HCT116 (cell line): Measurements from ENCODE around the gene CCDC88C. TPM values are rescaled to one million over a fixed set of nuclear protein-coding genes. Genes with fewer than 3 reads are reported as not detected.

ENCODE experiments used
- ATAC-seq: fragments of 200-7000 bp; cut with Tn5 transposase; 2 replicates; pipeline ENCODE4 v1.9.1; 2020; ENCODE audit warnings: mild to moderate bottlenecking, moderate library complexity
- BruUV-seq: library from RNA; stranded (reverse); fragments of 400-500 nt; replicated peaks from 2 replicates; lab custom pipeline; 2021; lab: Mats Ljungman, UMichigan
- CTCF ChIA-PET: fragments of 300-600 bp; sonication (Branson Sonifier 250); formaldehyde crosslinking; loops from one replicate; lab custom pipeline; 2021; ENCODE audit warnings: antibody characterized with exemption; lab: Charles Lee
- POLR2A ChIA-PET: fragments of 300-600, 350-600 bp; sonication (Branson Sonifier 250); formaldehyde crosslinking; loops from one replicate; lab custom pipeline; 2021; ENCODE audit warnings: antibody characterized with exemption; lab: Charles Lee
- RAD21 ChIA-PET, 2 experiments: fragments of 300-600 bp; sonication (Branson Sonifier 250); formaldehyde crosslinking; loops; one replicate each; lab custom pipeline; 2023; ENCODE audit warnings: low total read pairs in 2 of 2; ENCODE audit not compliant: uncharacterized antibody in 2 of 2, unreplicated experiment in 2 of 2, low non-redundant PET in 1 of 2; lab: Charles Lee
- DNase-seq: peaks from one replicate; pipeline ENCODE4 v3.0.0-alpha.2; 2010; ENCODE audit warnings: low read depth, low spot score
- H2AFZ ChIP-seq: fragments of 200-600 bp; shearing (Covaris generic), sonication (generic); 2 replicates; pipeline ENCODE4 v1.6.1; 2017; ENCODE audit warnings: low read depth, mixed run types, mixed read lengths, antibody characterized with exemption, low read length; ENCODE audit not compliant: poor library complexity, severe bottlenecking
- H3K27ac ChIP-seq: 2 replicates; pipeline ENCODE4 v1.5.1; 2012; ENCODE audit warnings: low read depth, low read length
- H3K27me3 ChIP-seq: fragments of 200-600 bp; sonication (generic); 2 replicates; pipeline ENCODE4 v1.6.1; 2016; ENCODE audit warnings: mixed run types, low read length, mixed read lengths; ENCODE audit not compliant: insufficient read depth
- H3K36me3 ChIP-seq, 2 experiments: fragments of 200-500 bp in 1 of 2; fragments of 200-600 bp in 1 of 2; sonication (Bioruptor generic) in 1 of 2; sonication (generic) in 1 of 2; 2 replicates each; pipeline versions ENCODE4 v1.5.1 to v1.6.1; 2014 to 2016; ENCODE audit warnings: low read length in 2 of 2, inconsistent platforms in 1 of 2, mixed read lengths in 1 of 2, mixed run types in 1 of 2; ENCODE audit not compliant: insufficient read depth in 2 of 2, control insufficient read depth in 1 of 2
- H3K4me1 ChIP-seq, 2 experiments: fragments of 200-600 bp in 1 of 2; sonication (generic) in 1 of 2; 2 replicates each; pipeline versions ENCODE4 v1.5.1 to v1.6.1; 2012 to 2017; ENCODE audit warnings: low read length in 2 of 2, inconsistent platforms in 1 of 2, mild to moderate bottlenecking in 1 of 2, mixed read lengths in 1 of 2, mixed run types in 1 of 2, moderate library complexity in 1 of 2; ENCODE audit not compliant: insufficient read depth in 2 of 2, control insufficient read depth in 1 of 2
- H3K4me2 ChIP-seq: fragments of 200-600 bp; sonication (generic); 2 replicates; pipeline ENCODE4 v1.6.1; 2017; ENCODE audit warnings: mixed run types, low read length, mixed read lengths
- H3K4me3 ChIP-seq, 2 experiments: fragments of 200-600 bp in 1 of 2; sonication (generic) in 1 of 2; replicated peaks in 1 of 2; 2 replicates each; pipeline ENCODE4 v1.5.1; 2011 to 2016; ENCODE audit warnings: low read length in 2 of 2, control low read depth in 1 of 2, low read depth in 1 of 2, mild to moderate bottlenecking in 1 of 2, mixed read lengths in 1 of 2, mixed run types in 1 of 2
- H3K79me2 ChIP-seq: fragments of 200-600 bp; sonication (generic); 2 replicates; pipeline ENCODE4 v1.6.1; 2017; ENCODE audit warnings: mild to moderate bottlenecking, mixed run types, low read length, moderate library complexity, mixed read lengths; ENCODE audit not compliant: insufficient read depth
- H3K9ac ChIP-seq: fragments of 200-600 bp; sonication (generic); 2 replicates; pipeline ENCODE4 v1.6.1; 2016; ENCODE audit warnings: low read length, mixed read lengths
- H3K9me2 ChIP-seq: fragments of 200-600 bp; sonication (generic), shearing (Covaris generic); 2 replicates; pipeline ENCODE4 v1.6.1; 2017; ENCODE audit warnings: mixed run types, mild to moderate bottlenecking, moderate library complexity; ENCODE audit not compliant: insufficient read depth
- H3K9me3 ChIP-seq, 2 experiments: fragments of 200-500 bp in 1 of 2; fragments of 200-600 bp in 1 of 2; sonication (Bioruptor generic) in 1 of 2; sonication (generic) in 1 of 2; 2 replicates each; pipeline ENCODE4 v1.6.1; 2014 to 2017; ENCODE audit warnings: low read length in 2 of 2, mixed read lengths in 2 of 2, inconsistent platforms in 1 of 2, low read depth in 1 of 2, mild to moderate bottlenecking in 1 of 2, mixed run types in 1 of 2, moderate library complexity in 1 of 2; ENCODE audit not compliant: control insufficient read depth in 1 of 2, insufficient read depth in 1 of 2
- H4K20me1 ChIP-seq: fragments of 200-600 bp; sonication (generic), shearing (Covaris generic); 2 replicates; pipeline ENCODE4 v1.6.1; 2017; ENCODE audit warnings: mixed run types, mild to moderate bottlenecking, moderate library complexity; ENCODE audit not compliant: insufficient read depth
- CBX3 ChIP-seq: IDR thresholded peaks from 2 replicates; pipeline ENCODE4 v1.6.1; 2012; ENCODE audit warnings: low read depth
- CEBPB ChIP-seq: IDR thresholded peaks from 2 replicates; pipeline ENCODE4 v1.6.1; 2012; ENCODE audit warnings: low read depth
- EZH2phosphoT487 ChIP-seq: fragments of 200-600 bp; IDR thresholded peaks from 2 replicates; pipeline ENCODE4 v1.6.1; 2018; ENCODE audit warnings: antibody characterized with exemption, borderline replicate concordance
- FOSL1 ChIP-seq: IDR thresholded peaks from 2 replicates; pipeline ENCODE4 v1.6.1; 2012; ENCODE audit warnings: low read depth
- POLR2A ChIP-seq: IDR thresholded peaks from 2 replicates; pipeline ENCODE4 v1.7.0; 2011; ENCODE audit warnings: borderline replicate concordance; ENCODE audit not compliant: insufficient read depth, insufficient read length; ENCODE audit errors: extremely low read depth
- RAD21 ChIP-seq: IDR thresholded peaks from 2 replicates; pipeline ENCODE4 v1.6.1; 2012; ENCODE audit warnings: low read depth, mild to moderate bottlenecking
- SIN3A ChIP-seq: IDR thresholded peaks from 2 replicates; pipeline ENCODE4 v1.6.1; 2012; ENCODE audit warnings: low read depth
- SP1 ChIP-seq: IDR thresholded peaks from 2 replicates; pipeline ENCODE4 v1.6.1; 2012; ENCODE audit warnings: low read depth
- SRF ChIP-seq: IDR thresholded peaks from 2 replicates; pipeline ENCODE4 v1.6.1; 2012; ENCODE audit warnings: low read depth
- TCF7L2 ChIP-seq: IDR thresholded peaks from 2 replicates; pipeline ENCODE4 v1.7.0; 2011; ENCODE audit warnings: borderline replicate concordance, inconsistent platforms; ENCODE audit not compliant: insufficient read depth, insufficient read length; ENCODE audit errors: extremely low read depth
- YY1 ChIP-seq: IDR thresholded peaks from 2 replicates; pipeline ENCODE4 v1.6.1; 2011; ENCODE audit warnings: low read length, low read depth, moderate library complexity, mild to moderate bottlenecking; ENCODE audit not compliant: insufficient replicate concordance; ENCODE audit errors: extremely low read depth
- ZFX ChIP-seq: fragments of 450-650 bp; IDR thresholded peaks from 2 replicates; pipeline ENCODE4 v1.6.1; 2017
- intact Hi-C: fragments of 100-400 bp; cut with micrococcal nuclease; formaldehyde crosslinking; loops from 2 replicates; pipeline ENCODE4 v1.10.0; 2022
- total RNA-seq: library from RNA; stranded (reverse); gene quantifications from one replicate; pipeline ENCODE4 v1.2.1, GENCODE V29; 2021; ENCODE audit not compliant: unreplicated experiment
- TF ChIP-seq, protein P1 (sequence below): IDR thresholded peaks from 2 replicates; pipeline ENCODE4 v1.6.1; 2012; ENCODE audit warnings: low read depth
- TF ChIP-seq, protein P2 (sequence below): IDR thresholded peaks from 2 replicates; pipeline ENCODE4 v1.6.1; 2011; ENCODE audit warnings: mild to moderate bottlenecking, low read length, moderate library complexity; ENCODE audit not compliant: insufficient replicate concordance; ENCODE audit errors: extremely low read depth
- TF ChIP-seq, protein P3 (sequence below): IDR thresholded peaks from 2 replicates; pipeline ENCODE4 v1.6.1; 2012
- TF ChIP-seq, protein P4 (sequence below), 3 experiments: fragments of 200-600 bp in 1 of 3; sonication (generic) in 1 of 3; IDR thresholded peaks in 2 of 3; conservative IDR thresholded peaks in 1 of 3; 2 replicates each; pipeline ENCODE4 v1.5.1; 2012 to 2017; ENCODE audit warnings: low read depth in 2 of 3, low read length in 2 of 3, antibody characterized with exemption in 1 of 3, borderline replicate concordance in 1 of 3, control low read depth in 1 of 3, mild to moderate bottlenecking in 1 of 3, mixed read lengths in 1 of 3, mixed run types in 1 of 3, moderate library complexity in 1 of 3; ENCODE audit not compliant: insufficient read depth in 1 of 3

The CCDC88C gene
- total RNA-seq, 1 experiment from 2014 or later: 20.8 TPM

DNA sequence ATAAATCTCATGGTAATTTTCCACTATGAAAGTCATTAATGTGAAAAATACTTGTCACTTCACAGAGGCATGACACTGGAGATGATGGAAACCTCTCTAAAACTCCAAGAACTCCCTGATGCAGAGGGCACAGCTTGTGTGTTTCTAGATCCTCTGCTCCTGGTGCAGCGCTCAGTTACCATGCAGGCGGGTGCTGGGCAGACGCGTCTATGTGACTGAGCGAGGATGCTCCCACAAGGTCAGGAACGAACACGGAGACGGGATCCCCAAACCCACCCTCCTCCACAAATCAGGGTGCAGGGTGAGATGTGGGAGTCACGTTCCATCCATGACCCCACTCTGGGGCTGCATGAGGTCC is 81.5 kb downstream of the CCDC88C start:
- Histone ChIP-seq H3K9me2 (no peaks in the 10 kb centered on the region), H3K79me2 (no peaks in the 10 kb centered on the region), H3K27ac (no peak overlapping the region), H3K36me3 (no peaks in the 10 kb centered on the region; a peak in 1 of 4 replicates), H3K4me2 (no peak overlapping the region), H2AFZ (no peak overlapping the region), H4K20me1 (no peaks in the 10 kb centered on the region), H3K9ac (no peak overlapping the region), H3K27me3 (no peaks in the 10 kb centered on the region), H3K4me3 (no peak overlapping the region), H3K4me1 (no peaks in the 10 kb centered on the region), H3K9me3 (no peaks in the 10 kb centered on the region)
- no peak for TF ChIP-seq YY1
- TF ChIP-seq EZH2phosphoT487: no peak
- TF ChIP-seq SIN3A: no peak
- TF ChIP-seq, protein P1, sequence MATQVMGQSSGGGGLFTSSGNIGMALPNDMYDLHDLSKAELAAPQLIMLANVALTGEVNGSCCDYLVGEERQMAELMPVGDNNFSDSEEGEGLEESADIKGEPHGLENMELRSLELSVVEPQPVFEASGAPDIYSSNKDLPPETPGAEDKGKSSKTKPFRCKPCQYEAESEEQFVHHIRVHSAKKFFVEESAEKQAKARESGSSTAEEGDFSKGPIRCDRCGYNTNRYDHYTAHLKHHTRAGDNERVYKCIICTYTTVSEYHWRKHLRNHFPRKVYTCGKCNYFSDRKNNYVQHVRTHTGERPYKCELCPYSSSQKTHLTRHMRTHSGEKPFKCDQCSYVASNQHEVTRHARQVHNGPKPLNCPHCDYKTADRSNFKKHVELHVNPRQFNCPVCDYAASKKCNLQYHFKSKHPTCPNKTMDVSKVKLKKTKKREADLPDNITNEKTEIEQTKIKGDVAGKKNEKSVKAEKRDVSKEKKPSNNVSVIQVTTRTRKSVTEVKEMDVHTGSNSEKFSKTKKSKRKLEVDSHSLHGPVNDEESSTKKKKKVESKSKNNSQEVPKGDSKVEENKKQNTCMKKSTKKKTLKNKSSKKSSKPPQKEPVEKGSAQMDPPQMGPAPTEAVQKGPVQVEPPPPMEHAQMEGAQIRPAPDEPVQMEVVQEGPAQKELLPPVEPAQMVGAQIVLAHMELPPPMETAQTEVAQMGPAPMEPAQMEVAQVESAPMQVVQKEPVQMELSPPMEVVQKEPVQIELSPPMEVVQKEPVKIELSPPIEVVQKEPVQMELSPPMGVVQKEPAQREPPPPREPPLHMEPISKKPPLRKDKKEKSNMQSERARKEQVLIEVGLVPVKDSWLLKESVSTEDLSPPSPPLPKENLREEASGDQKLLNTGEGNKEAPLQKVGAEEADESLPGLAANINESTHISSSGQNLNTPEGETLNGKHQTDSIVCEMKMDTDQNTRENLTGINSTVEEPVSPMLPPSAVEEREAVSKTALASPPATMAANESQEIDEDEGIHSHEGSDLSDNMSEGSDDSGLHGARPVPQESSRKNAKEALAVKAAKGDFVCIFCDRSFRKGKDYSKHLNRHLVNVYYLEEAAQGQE: no peak
- TF ChIP-seq SP1: no peak
- no peak for TF ChIP-seq ZFX
- no peak for TF ChIP-seq SRF
- TF ChIP-seq, protein P2, sequence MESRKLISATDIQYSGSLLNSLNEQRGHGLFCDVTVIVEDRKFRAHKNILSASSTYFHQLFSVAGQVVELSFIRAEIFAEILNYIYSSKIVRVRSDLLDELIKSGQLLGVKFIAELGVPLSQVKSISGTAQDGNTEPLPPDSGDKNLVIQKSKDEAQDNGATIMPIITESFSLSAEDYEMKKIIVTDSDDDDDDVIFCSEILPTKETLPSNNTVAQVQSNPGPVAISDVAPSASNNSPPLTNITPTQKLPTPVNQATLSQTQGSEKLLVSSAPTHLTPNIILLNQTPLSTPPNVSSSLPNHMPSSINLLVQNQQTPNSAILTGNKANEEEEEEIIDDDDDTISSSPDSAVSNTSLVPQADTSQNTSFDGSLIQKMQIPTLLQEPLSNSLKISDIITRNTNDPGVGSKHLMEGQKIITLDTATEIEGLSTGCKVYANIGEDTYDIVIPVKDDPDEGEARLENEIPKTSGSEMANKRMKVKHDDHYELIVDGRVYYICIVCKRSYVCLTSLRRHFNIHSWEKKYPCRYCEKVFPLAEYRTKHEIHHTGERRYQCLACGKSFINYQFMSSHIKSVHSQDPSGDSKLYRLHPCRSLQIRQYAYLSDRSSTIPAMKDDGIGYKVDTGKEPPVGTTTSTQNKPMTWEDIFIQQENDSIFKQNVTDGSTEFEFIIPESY: no peak
- TF ChIP-seq, protein P3, sequence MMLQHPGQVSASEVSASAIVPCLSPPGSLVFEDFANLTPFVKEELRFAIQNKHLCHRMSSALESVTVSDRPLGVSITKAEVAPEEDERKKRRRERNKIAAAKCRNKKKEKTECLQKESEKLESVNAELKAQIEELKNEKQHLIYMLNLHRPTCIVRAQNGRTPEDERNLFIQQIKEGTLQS: no peak
- TF ChIP-seq, protein P4, sequence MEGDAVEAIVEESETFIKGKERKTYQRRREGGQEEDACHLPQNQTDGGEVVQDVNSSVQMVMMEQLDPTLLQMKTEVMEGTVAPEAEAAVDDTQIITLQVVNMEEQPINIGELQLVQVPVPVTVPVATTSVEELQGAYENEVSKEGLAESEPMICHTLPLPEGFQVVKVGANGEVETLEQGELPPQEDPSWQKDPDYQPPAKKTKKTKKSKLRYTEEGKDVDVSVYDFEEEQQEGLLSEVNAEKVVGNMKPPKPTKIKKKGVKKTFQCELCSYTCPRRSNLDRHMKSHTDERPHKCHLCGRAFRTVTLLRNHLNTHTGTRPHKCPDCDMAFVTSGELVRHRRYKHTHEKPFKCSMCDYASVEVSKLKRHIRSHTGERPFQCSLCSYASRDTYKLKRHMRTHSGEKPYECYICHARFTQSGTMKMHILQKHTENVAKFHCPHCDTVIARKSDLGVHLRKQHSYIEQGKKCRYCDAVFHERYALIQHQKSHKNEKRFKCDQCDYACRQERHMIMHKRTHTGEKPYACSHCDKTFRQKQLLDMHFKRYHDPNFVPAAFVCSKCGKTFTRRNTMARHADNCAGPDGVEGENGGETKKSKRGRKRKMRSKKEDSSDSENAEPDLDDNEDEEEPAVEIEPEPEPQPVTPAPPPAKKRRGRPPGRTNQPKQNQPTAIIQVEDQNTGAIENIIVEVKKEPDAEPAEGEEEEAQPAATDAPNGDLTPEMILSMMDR (IDR thresholded peaks at IDR 0.05 in 2 of 3, conservative IDR thresholded peaks at IDR 0.05 in 1 of 3; ENCODE audit: borderline replicate concordance in 1 of 3, insufficient read depth in 1 of 3, low read depth in 2 of 3, low read length in 2 of 3): no peak
- TF ChIP-seq FOSL1: no peak
- no peak for TF ChIP-seq POLR2A
- TF ChIP-seq TCF7L2: no peak
- TF ChIP-seq CEBPB: no peak
- TF ChIP-seq RAD21: no peak
- TF ChIP-seq CBX3: no peak
- ATAC-seq (no peak), DNase-seq (no peak)
- ChIA-PET CTCF (no interaction called here), POLR2A (no interaction called here), RAD21 (no interaction called here)
- intact Hi-C loops: no loop called here
- no TSS peak for BruUV-seq
